ENCODE results near the gene C1QA. TPM values are rescaled to one million over a fixed set of nuclear protein-coding genes. Genes with fewer than 3 reads are reported as not detected.

The C1QA gene
- total and polyA plus RNA-seq, 8 donors = 2.9 to 127 (median 74.1) TPM

DNA sequence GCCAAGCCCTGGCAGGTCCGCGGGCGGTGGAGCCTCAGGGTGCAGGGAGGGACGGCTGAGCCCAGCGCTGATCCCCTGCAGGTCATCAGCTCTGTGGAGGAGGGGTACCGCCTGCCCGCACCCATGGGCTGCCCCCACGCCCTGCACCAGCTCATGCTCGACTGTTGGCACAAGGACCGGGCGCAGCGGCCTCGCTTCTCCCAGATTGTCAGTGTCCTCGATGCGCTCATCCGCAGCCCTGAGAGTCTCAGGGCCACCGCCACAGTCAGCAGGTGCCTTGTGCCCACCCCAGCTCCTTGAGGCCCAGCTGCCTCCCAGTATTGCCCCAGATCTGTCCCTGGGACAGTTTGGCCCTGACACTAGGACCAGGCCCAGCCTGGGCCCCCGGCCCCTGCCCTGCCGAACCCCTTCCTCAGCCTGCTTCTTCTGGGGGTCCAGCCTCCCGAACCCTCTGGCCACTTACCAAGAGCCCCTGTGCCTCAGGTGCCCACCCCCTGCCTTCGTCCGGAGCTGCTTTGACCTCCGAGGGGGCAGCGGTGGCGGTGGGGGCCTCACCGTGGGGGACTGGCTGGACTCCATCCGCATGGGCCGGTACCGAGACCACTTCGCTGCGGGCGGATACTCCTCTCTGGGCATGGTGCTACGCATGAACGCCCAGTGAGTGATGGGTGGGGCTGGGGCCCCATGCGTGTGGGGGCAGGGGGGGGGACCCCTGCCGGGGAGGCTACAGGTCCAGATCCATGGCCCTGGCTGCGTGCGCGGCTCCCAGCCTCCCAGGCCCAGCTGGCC, 35.4 kb upstream of the C1QA start:
- TF ChIP-seq, protein P1, sequence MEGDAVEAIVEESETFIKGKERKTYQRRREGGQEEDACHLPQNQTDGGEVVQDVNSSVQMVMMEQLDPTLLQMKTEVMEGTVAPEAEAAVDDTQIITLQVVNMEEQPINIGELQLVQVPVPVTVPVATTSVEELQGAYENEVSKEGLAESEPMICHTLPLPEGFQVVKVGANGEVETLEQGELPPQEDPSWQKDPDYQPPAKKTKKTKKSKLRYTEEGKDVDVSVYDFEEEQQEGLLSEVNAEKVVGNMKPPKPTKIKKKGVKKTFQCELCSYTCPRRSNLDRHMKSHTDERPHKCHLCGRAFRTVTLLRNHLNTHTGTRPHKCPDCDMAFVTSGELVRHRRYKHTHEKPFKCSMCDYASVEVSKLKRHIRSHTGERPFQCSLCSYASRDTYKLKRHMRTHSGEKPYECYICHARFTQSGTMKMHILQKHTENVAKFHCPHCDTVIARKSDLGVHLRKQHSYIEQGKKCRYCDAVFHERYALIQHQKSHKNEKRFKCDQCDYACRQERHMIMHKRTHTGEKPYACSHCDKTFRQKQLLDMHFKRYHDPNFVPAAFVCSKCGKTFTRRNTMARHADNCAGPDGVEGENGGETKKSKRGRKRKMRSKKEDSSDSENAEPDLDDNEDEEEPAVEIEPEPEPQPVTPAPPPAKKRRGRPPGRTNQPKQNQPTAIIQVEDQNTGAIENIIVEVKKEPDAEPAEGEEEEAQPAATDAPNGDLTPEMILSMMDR (IDR thresholded peaks at IDR 0.05) = no peak
- TF ChIP-seq EP300 (IDR thresholded peaks at IDR 0.05) = no peak
- TF ChIP-seq POLR2A (IDR thresholded peaks at IDR 0.05) = no peak
- TF ChIP-seq POLR2AphosphoS5 (IDR thresholded peaks at IDR 0.05) = no peak
- peaks cover 0 to 85% (median 44%) of the 10 kb centered on the region in 3 donors for H3K27me3 ChIP-seq
- 82 to 90% (median 86%) methylated on average over 29 to 39 of the region's 39 CpGs for WGBS, 5 donors
- H3K27ac ChIP-seq = no peak overlapping the region
- H3K36me3 ChIP-seq = no peaks in the 10 kb centered on the region
- H3K9me3 ChIP-seq = peaks cover 0 to 3% (median 0%) of the 10 kb centered on the region in 4 donors
- DNase-seq = no peak
- no peaks in the 10 kb centered on the region for H3K4me1 ChIP-seq
- intact Hi-C loops (cut with DNase I; ENCODE audit: low total_unique reads) = no loop called here
- no peak overlapping the region for H3K4me3 ChIP-seq

- Histone ChIP-seq H3K27me3 (peaks cover 0 to 87% (median 44%) of the 10 kb centered on the region in 3 donors), H3K4me1 (no peaks in the 10 kb centered on the region), H3K27ac (no peak overlapping the region), H3K4me3 (no peak overlapping the region), H3K9me3 (peaks cover 0 to 3% (median 0%) of the 10 kb centered on the region in 4 donors), H3K36me3 (no peaks in the 10 kb centered on the region)
- WGBS, 5 donors = 87 to 100% (median 90%) methylated on average over 1 to 12 of the region's 12 CpGs
- intact Hi-C loops (cut with DNase I; ENCODE audit: low total_unique reads) = no loop called here
- TF ChIP-seq POLR2AphosphoS5 (IDR thresholded peaks at IDR 0.05) (no peak), EP300 (IDR thresholded peaks at IDR 0.05) (no peak), POLR2A (IDR thresholded peaks at IDR 0.05) (no peak)
- TF ChIP-seq, protein P1 (IDR thresholded peaks at IDR 0.05) = no peak
- DNase-seq = no peak
These were observed 34.8 kb upstream of the C1QA start for GRCh38 chr1:22601610-22602009.

DNA sequence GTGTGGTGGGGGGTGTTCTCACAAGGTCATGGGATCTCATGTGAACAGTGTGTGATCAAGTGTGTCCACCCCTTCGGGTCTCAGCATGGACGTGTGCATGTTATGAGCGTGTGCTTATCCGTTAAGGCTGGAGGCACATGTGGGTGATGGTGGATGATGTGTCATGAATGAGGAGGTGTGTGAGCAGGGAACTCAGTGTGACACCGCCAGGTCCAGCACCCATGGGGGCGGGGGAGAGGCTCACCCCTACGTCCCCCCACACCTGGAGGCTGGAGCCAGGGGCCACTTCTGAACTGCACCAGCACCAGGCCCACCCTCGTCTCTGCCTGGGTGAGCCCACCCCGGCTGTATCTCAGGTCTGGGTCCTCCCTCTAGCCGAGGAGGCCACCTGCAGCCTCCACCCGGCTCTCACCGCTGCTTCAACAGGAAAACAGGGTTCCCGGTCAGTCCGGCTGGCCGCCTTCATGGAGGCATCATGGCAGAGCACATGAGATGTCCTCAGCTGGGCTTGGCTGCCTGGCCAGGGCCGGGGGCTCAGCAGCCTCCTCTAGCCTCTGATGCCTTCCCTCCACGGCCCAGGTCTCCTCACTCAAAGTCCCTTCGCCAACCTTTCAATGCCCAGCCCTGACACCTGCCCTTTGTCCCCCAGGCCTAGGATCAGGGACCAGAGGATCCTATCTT, 34.2 kb upstream of the C1QA start:
- no peak overlapping the region for H3K27ac ChIP-seq
- DNase-seq = no peak
- H3K9me3 ChIP-seq = peaks cover 0 to 3% (median 0%) of the 10 kb centered on the region in 4 donors
- H3K4me3 ChIP-seq = no peak overlapping the region
- H3K36me3 ChIP-seq = no peaks in the 10 kb centered on the region
- TF ChIP-seq POLR2A (IDR thresholded peaks at IDR 0.05) = no peak
- TF ChIP-seq EP300 (IDR thresholded peaks at IDR 0.05) = no peak
- TF ChIP-seq, protein P1 (IDR thresholded peaks at IDR 0.05) = no peak
- no peak for TF ChIP-seq POLR2AphosphoS5 (IDR thresholded peaks at IDR 0.05)
- peaks cover 0 to 91% (median 44%) of the 10 kb centered on the region in 3 donors for H3K27me3 ChIP-seq
- 73 to 84% (median 80%) methylated on average over 14 to 18 of the region's 18 CpGs for WGBS, 5 donors
- intact Hi-C loops (cut with DNase I; ENCODE audit: low total_unique reads) = no loop called here
- no peaks in the 10 kb centered on the region for H3K4me1 ChIP-seq

GRCh38 chr1:22606161-22606560, 30.3 kb upstream of the C1QA start:
- H3K27ac ChIP-seq = no peak overlapping the region
- H3K27me3 ChIP-seq = peaks cover 0 to 93% (median 43%) of the 10 kb centered on the region in 3 donors
- intact Hi-C loops (cut with DNase I; ENCODE audit: low total_unique reads) = no loop called here

More at GRCh38 chr1:22606161-22606560, 30.3 kb upstream of the C1QA start:
- Histone ChIP-seq H3K4me3 (no peak overlapping the region), H3K9me3 (peaks cover 0 to 3% (median 0%) of the 10 kb centered on the region in 4 donors), H3K4me1 (no peaks in the 10 kb centered on the region), H3K36me3 (no peaks in the 10 kb centered on the region)
- no peak for DNase-seq
- 48 to 67% (median 54%) methylated on average over 4 of the region's 4 CpGs for WGBS, 5 donors
- no peak for TF ChIP-seq POLR2A (IDR thresholded peaks at IDR 0.05)
- TF ChIP-seq, protein P1 (IDR thresholded peaks at IDR 0.05) = no peak
- TF ChIP-seq EP300 (IDR thresholded peaks at IDR 0.05) = no peak
- no peak for TF ChIP-seq POLR2AphosphoS5 (IDR thresholded peaks at IDR 0.05)
